Measurements from ENCODE around the gene ATG7.

Gene ATG7

DNA sequence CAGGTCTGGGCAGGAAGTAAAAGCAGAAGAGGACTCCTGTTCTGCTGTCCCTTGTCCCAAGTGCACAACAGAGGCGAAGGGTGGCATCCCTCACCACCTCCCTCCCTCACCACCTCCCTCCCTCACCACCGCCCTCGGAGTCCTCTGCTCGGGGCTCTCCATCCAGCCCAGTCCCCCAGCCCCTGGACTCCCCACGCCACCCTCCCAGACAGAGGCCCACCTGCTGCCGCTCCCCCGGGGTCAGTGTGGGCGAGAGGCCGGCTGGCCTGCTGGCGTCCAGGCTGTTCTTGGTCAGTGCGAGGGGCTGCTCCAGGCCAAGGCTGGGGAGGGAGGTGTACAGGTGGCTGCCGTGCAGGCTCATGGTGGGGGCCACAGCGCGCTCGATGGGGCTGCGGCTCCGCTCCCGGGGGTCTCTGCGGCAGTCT is 292.4 kb downstream of the ATG7 start:
- DNase-seq (ENCODE audit: low read depth in 1 of 2, low spot score in 1 of 2) = no peak
- Histone ChIP-seq H3K4me3 (replicated peaks; ENCODE audit: insufficient read depth, low read length) (no peak overlapping the region), H3K27me3 (ENCODE audit: insufficient read depth, poor library complexity, severe bottlenecking) (no peaks in the 10 kb centered on the region), H3K27ac (replicated peaks) (no peak overlapping the region)
- TF ChIP-seq POLR2AphosphoS5 (IDR thresholded peaks at IDR 0.05; ENCODE audit: low read depth) (no peak; the same call in 1 of the 2 replicates), GABPA (IDR thresholded peaks at IDR 0.05; ENCODE audit: low read depth) (no peak), SPI1 (IDR thresholded peaks at IDR 0.05; ENCODE audit: borderline replicate concordance, low read depth) (no peak)
- TF ChIP-seq, protein P1, sequence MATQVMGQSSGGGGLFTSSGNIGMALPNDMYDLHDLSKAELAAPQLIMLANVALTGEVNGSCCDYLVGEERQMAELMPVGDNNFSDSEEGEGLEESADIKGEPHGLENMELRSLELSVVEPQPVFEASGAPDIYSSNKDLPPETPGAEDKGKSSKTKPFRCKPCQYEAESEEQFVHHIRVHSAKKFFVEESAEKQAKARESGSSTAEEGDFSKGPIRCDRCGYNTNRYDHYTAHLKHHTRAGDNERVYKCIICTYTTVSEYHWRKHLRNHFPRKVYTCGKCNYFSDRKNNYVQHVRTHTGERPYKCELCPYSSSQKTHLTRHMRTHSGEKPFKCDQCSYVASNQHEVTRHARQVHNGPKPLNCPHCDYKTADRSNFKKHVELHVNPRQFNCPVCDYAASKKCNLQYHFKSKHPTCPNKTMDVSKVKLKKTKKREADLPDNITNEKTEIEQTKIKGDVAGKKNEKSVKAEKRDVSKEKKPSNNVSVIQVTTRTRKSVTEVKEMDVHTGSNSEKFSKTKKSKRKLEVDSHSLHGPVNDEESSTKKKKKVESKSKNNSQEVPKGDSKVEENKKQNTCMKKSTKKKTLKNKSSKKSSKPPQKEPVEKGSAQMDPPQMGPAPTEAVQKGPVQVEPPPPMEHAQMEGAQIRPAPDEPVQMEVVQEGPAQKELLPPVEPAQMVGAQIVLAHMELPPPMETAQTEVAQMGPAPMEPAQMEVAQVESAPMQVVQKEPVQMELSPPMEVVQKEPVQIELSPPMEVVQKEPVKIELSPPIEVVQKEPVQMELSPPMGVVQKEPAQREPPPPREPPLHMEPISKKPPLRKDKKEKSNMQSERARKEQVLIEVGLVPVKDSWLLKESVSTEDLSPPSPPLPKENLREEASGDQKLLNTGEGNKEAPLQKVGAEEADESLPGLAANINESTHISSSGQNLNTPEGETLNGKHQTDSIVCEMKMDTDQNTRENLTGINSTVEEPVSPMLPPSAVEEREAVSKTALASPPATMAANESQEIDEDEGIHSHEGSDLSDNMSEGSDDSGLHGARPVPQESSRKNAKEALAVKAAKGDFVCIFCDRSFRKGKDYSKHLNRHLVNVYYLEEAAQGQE (IDR thresholded peaks at IDR 0.05; ENCODE audit: insufficient replicate concordance, low read depth) = no peak
- TF ChIP-seq, protein P2, sequence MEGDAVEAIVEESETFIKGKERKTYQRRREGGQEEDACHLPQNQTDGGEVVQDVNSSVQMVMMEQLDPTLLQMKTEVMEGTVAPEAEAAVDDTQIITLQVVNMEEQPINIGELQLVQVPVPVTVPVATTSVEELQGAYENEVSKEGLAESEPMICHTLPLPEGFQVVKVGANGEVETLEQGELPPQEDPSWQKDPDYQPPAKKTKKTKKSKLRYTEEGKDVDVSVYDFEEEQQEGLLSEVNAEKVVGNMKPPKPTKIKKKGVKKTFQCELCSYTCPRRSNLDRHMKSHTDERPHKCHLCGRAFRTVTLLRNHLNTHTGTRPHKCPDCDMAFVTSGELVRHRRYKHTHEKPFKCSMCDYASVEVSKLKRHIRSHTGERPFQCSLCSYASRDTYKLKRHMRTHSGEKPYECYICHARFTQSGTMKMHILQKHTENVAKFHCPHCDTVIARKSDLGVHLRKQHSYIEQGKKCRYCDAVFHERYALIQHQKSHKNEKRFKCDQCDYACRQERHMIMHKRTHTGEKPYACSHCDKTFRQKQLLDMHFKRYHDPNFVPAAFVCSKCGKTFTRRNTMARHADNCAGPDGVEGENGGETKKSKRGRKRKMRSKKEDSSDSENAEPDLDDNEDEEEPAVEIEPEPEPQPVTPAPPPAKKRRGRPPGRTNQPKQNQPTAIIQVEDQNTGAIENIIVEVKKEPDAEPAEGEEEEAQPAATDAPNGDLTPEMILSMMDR (IDR thresholded peaks at IDR 0.05; ENCODE audit: insufficient read depth, low read length) = no peak

DNA sequence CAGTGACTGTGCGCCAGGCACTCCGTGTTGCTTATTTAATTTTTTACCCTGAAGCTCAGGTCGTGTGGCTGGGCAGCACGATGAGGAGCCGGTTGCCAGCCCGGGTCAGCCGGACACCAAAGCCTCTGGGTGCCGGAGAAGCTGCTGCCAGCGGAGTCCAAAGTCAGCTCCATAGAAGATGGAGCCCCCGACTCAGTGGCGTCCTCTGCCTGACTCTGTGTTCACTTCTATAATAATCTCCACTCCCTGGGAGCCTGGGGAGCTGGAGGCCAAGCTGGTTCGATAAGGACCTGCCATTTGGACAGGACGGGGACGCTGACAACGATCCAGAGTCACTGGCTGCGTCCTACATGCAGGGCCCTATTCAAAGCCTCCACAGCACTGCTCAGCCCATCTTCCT is 292.9 kb downstream of the ATG7 start:
- no peak overlapping the region for H3K4me3 ChIP-seq (replicated peaks; ENCODE audit: insufficient read depth, low read length)
- no peaks in the 10 kb centered on the region for H3K27me3 ChIP-seq (ENCODE audit: insufficient read depth, poor library complexity, severe bottlenecking)
- TF ChIP-seq, protein P2 (IDR thresholded peaks at IDR 0.05; ENCODE audit: insufficient read depth, low read length) = no peak
- TF ChIP-seq GABPA (IDR thresholded peaks at IDR 0.05; ENCODE audit: low read depth) (no peak), SPI1 (IDR thresholded peaks at IDR 0.05; ENCODE audit: borderline replicate concordance, low read depth) (no peak), POLR2AphosphoS5 (IDR thresholded peaks at IDR 0.05; ENCODE audit: low read depth) (no peak; the same call in 1 of the 2 replicates)
- TF ChIP-seq, protein P1 (IDR thresholded peaks at IDR 0.05; ENCODE audit: insufficient replicate concordance, low read depth) = no peak
- no peak overlapping the region for H3K27ac ChIP-seq (replicated peaks)
- DNase-seq (ENCODE audit: low read depth in 1 of 2, low spot score in 1 of 2) = no peak

DNA sequence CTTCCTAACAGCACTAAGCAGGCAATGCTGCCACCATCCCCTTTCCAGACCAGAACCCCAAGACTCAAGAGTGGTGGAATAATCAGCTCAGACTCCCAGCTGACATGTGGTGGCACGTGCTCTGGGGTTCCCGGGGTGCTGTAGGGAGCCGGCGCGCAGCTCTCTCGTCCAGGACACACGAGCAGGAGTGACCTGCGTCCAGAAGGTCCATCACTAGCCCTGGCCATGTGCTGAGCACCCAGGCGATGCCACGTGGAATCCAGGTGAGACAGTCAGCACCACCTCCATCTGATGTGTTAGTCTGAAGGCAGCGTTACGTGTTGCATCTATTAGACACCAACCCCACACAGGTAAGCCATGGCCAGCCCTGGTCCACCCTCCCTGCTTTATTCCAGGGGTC is 293.3 kb downstream of the ATG7 start:
- no peak for DNase-seq (ENCODE audit: low read depth in 1 of 2, low spot score in 1 of 2)
- H3K4me3 ChIP-seq (replicated peaks; ENCODE audit: insufficient read depth, low read length) = no peak overlapping the region
- no peak overlapping the region for H3K27ac ChIP-seq (replicated peaks)
- TF ChIP-seq, protein P1 (IDR thresholded peaks at IDR 0.05; ENCODE audit: insufficient replicate concordance, low read depth) = no peak
- TF ChIP-seq GABPA (IDR thresholded peaks at IDR 0.05; ENCODE audit: low read depth) = no peak
- TF ChIP-seq, protein P2 (IDR thresholded peaks at IDR 0.05; ENCODE audit: insufficient read depth, low read length) = no peak
- no peak for TF ChIP-seq POLR2AphosphoS5 (IDR thresholded peaks at IDR 0.05; ENCODE audit: low read depth)
- TF ChIP-seq SPI1 (IDR thresholded peaks at IDR 0.05; ENCODE audit: borderline replicate concordance, low read depth) = no peak
- H3K27me3 ChIP-seq (ENCODE audit: insufficient read depth, poor library complexity, severe bottlenecking) = no peaks in the 10 kb centered on the region

Data from HL-60 (cell line).